GM06990 (cell line): Measurements from ENCODE around the gene PASK.

Source experiments
- DNase-seq: peaks from one replicate; pipeline ENCODE4 v3.0.0-alpha.2; 2011; ENCODE audit not compliant: insufficient read length; ENCODE audit errors: extremely low read depth
- H3K27me3 ChIP-seq: replicated peaks from 2 replicates; pipeline ENCODE4 v1.6.0; 2011; ENCODE audit warnings: low read length; ENCODE audit not compliant: control insufficient read depth, insufficient read depth
- H3K36me3 ChIP-seq: 2 replicates; pipeline ENCODE4 v1.5.1; 2011; ENCODE audit warnings: low read length; ENCODE audit not compliant: control insufficient read depth, insufficient read depth
- H3K4me3 ChIP-seq: replicated peaks from 2 replicates; pipeline ENCODE4 v1.5.1; 2011; ENCODE audit warnings: low read depth, mild to moderate bottlenecking, control low read depth, low read length
- CTCF ChIP-seq: IDR thresholded peaks from 2 replicates; pipeline ENCODE4 v1.5.1; 2011; ENCODE audit warnings: low read length, control low read depth, mild to moderate bottlenecking, inconsistent platforms; ENCODE audit not compliant: insufficient read depth, poor library complexity, severe bottlenecking

The PASK gene

GRCh38 chr2:241080405-241081189, 68.7 kb downstream of the PASK start:
- TF ChIP-seq CTCF: no peak
- Histone ChIP-seq H3K4me3 (no peak overlapping the region), H3K36me3 (no peaks in the 10 kb centered on the region), H3K27me3 (no peaks in the 10 kb centered on the region)
- no peak for DNase-seq

- TF ChIP-seq CTCF: no peak
- DNase-seq: no peak
- H3K27me3 ChIP-seq: no peaks in the 10 kb centered on the region
Measured at GRCh38 chr2:241074901-241075540, 74.3 kb downstream of the PASK start.

DNA sequence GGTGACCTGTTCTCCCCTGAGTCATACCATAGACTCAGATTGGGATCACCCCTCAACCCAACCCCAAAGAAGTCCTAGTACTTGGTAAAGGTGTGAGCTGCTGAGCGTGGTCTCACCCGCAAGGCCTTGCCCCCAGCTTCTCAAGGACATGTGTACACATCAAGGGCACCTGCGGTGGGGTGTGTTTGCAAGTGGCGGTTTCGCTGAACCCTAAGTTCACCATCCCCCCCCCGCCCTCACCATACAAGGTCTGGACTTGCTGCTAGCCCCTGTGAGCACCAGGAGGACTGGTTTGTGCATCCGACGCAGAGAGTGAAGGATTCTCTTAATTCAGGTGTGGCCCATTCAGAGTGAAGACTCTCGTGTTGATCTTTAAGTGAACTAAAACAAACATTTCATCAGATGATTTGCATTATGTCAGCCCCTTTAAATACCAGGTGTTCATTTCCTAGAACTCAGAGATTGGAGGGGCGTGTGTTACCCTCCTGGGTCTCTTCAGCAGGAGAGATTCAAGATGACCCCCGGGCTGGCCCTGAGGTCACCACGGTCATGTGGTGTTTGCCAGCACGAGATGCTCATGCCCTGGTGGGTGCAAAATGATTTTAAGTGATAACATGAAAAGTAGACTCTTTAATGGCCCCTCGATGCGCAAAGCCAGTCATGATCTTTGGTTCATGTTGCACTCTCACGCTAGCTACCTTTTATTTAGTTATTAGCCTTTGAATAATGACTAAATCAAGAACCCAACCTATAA, 75.0 kb downstream of the PASK start:
- Histone ChIP-seq H3K4me3 (no peak overlapping the region), H3K27me3 (no peaks in the 10 kb centered on the region), H3K36me3 (no peaks in the 10 kb centered on the region; the same call in 1 of the 2 replicates)
- no peak for DNase-seq
- no peak for TF ChIP-seq CTCF

More at GRCh38 chr2:241074901-241075540, 74.3 kb downstream of the PASK start:
- Histone ChIP-seq H3K36me3 (no peaks in the 10 kb centered on the region; the same call in 1 of the 2 replicates), H3K4me3 (no peak overlapping the region)

DNA sequence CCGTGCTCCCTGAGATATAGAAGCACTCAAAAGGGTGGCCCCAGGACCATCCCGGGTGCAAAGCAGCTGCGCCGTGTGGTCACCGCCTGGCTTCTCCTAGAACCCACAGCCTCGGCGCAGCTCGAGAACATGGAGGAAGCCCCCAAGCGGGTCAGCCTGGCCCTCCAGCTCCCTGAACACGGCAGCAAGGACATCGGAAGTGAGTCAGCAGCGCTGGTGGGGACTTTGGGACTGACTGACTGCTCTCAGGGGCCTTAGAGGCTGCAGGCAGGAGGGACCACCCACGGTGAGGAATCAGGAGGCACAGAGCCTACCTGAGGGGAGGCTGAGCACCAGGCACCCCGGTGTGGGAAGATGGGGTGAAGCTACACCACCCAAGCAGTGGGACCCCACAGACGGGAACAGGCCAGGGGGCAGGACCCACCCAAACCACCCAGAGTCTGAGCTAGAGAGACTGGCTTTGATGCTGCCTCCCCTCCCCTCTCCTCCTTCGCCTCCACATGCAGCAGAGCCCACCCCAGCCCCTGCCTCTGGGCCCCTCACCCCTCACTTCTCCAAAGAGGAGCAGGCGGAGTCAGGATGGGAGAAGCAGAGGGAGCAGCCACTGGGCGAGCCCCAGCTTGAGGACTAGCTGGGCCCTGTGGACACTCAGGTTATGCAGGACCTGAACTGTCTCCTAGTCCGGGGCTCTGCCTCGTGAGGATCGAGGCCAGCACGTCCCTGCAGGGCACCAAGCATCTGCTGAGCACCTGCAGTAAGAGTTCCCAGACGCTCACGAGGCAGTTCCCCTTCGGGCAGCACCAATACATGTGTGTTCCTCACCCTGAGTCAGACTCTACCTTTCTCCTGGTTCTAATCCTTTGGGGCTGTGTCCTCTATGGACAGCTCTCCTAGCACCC, 75.9 kb downstream of the PASK start:
- H3K27me3 ChIP-seq: no peaks in the 10 kb centered on the region
- DNase-seq: no peak
- no peak for TF ChIP-seq CTCF
- H3K4me3 ChIP-seq: no peak overlapping the region
- H3K36me3 ChIP-seq: no peaks in the 10 kb centered on the region; the same call in 1 of the 2 replicates

DNA sequence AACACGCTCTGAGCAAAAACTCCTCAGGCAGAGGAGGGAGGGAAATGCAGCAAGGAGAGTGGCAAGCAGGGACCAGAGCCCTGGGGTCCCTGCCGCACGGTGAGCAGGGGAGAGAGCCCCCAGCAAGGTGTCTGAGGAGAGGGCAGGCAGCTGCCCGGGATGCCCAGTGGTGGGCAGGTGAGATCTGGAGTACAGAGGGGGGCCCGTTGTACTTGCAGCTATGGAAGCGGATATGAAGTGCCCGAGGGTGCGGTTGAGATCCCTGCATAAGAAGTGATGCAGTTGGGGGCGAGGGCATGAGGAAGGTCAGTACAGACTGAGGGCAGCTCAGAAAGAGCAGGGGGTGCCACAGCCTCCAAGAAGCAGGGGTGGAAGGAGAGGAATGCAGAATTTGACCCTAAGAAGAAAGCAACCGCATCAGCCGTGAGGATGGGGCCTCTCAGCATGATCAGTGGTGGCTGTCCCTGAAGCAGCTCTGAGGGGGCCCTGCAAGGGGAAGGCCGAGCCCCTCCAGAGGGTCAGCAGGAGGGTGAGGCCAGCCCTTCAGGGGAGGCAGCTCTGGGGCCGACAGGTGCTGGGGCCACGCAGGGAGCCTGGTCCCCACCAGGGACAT, 76.6 kb downstream of the PASK start:
- DNase-seq: no peak
- H3K4me3 ChIP-seq: no peak overlapping the region
- TF ChIP-seq CTCF: no peak
- H3K36me3 ChIP-seq: no peaks in the 10 kb centered on the region; the same call in 1 of the 2 replicates
- no peaks in the 10 kb centered on the region for H3K27me3 ChIP-seq
